Gastrocnemius medialis (tissue), 4 donors: ENCODE measurements around the gene SMOC2.

ENCODE experiments used
- CTCF ChIP-seq, 5 experiments: fragments of 450-650 bp in 3 of 5; fragments of 200-600 bp in 2 of 5; sonication (generic) in 2 of 5; IDR thresholded peaks in 4 of 5; conservative IDR thresholded peaks in 1 of 5; 1 replicate in 4 of 5; 2 replicates in 1 of 5; pipeline ENCODE4 v1.5.1; 2016 to 2019; ENCODE audit warnings: antibody characterized with exemption in 5 of 5, mild to moderate bottlenecking in 3 of 5, moderate library complexity in 3 of 5
- POLR2A ChIP-seq, 2 donors: fragments of 450-650 bp; IDR thresholded peaks; one replicate each; pipeline ENCODE4 v1.6.1; 2017; ENCODE audit warnings: antibody characterized with exemption in 2 of 2, mild to moderate bottlenecking in 2 of 2, moderate library complexity in 2 of 2

- TF ChIP-seq CTCF (IDR thresholded peaks at IDR 0.05 in 4 of 5, conservative IDR thresholded peaks at IDR 0.05 in 1 of 5) (no peak), POLR2A (IDR thresholded peaks at IDR 0.05) (no peak)
Measured at GRCh38 chr6:168498161-168498843, 57.3 kb downstream of the SMOC2 start.
